ENCODE measurements around the gene ARID3C. TPM values are rescaled to one million over a fixed set of nuclear protein-coding genes. Genes with fewer than 3 reads are reported as not detected.

The ARID3C gene
- total RNA-seq, 1 donor from 2014 or later: not detected

GRCh38 chr9:34571481-34571810, 57.4 kb downstream of the ARID3C start:
- Histone ChIP-seq H3K4me3 (no peak overlapping the region), H3K27ac (replicated peaks) (no peak overlapping the region), H3K4me1 (peaks cover 3% of the 10 kb centered on the region), H3K36me3 (no peaks in the 10 kb centered on the region), H3K27me3 (ENCODE audit: low read depth) (peaks cover 42% of the 10 kb centered on the region), H3K9me3 (replicated peaks) (no peaks in the 10 kb centered on the region)
- DNase-seq: no peak
- TF ChIP-seq, protein P1, sequence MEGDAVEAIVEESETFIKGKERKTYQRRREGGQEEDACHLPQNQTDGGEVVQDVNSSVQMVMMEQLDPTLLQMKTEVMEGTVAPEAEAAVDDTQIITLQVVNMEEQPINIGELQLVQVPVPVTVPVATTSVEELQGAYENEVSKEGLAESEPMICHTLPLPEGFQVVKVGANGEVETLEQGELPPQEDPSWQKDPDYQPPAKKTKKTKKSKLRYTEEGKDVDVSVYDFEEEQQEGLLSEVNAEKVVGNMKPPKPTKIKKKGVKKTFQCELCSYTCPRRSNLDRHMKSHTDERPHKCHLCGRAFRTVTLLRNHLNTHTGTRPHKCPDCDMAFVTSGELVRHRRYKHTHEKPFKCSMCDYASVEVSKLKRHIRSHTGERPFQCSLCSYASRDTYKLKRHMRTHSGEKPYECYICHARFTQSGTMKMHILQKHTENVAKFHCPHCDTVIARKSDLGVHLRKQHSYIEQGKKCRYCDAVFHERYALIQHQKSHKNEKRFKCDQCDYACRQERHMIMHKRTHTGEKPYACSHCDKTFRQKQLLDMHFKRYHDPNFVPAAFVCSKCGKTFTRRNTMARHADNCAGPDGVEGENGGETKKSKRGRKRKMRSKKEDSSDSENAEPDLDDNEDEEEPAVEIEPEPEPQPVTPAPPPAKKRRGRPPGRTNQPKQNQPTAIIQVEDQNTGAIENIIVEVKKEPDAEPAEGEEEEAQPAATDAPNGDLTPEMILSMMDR (IDR thresholded peaks at IDR 0.05; ENCODE audit: borderline replicate concordance): no peak
- intact Hi-C loops (cut with micrococcal nuclease): no loop called here

Other genes starting within 250 kb of the ARID3C start
- 22.9 TPM for gene FAM219A, start 170.5 kb downstream of the ARID3C start, total RNA-seq
- not detected for gene DNAI1, start 170.3 kb downstream of the ARID3C start, total RNA-seq
- not detected for gene ENHO, start 106.1 kb downstream of the ARID3C start, total RNA-seq
- 4.6 TPM for gene CNTFR, start 39.3 kb downstream of the ARID3C start, total RNA-seq
- 42.8 TPM for gene RPP25L, start 17.0 kb downstream of the ARID3C start, total RNA-seq
- gene DCTN3, start 8.6 kb downstream of the ARID3C start, total RNA-seq: 135 TPM
- gene SIGMAR1, start 8.7 kb upstream of the ARID3C start, total RNA-seq: 20.0 TPM
- 51.5 TPM for gene GALT, start 17.6 kb upstream of the ARID3C start, total RNA-seq
- gene IL11RA, start 23.1 kb upstream of the ARID3C start, total RNA-seq: 56.5 TPM
- 0.41 TPM for gene CCL27, start 33.6 kb upstream of the ARID3C start, total RNA-seq
- 0.69 TPM for gene CCL19, start 62.2 kb upstream of the ARID3C start, total RNA-seq
- gene CCL21, start 81.1 kb upstream of the ARID3C start, total RNA-seq: 6.2 TPM

All from left ventricle myocardium inferior (tissue), 1 donor.